Astrocyte (in vitro differentiated cells and primary cell): ENCODE data around the gene USP44.

Experiments
- CTCF ChIP-seq: IDR thresholded peaks from 2 replicates; pipeline ENCODE4 v1.5.1; 2011; ENCODE audit warnings: low read depth, mild to moderate bottlenecking, inconsistent platforms, low read length, moderate library complexity; ENCODE audit not compliant: insufficient read depth
- EZH2 ChIP-seq: IDR thresholded peaks from 2 replicates; pipeline ENCODE4 v1.6.1; 2012; ENCODE audit warnings: mild to moderate bottlenecking, low read length, inconsistent platforms; ENCODE audit not compliant: insufficient read depth

- TF ChIP-seq CTCF: no peak
- no peak for TF ChIP-seq EZH2
These were observed 34.5 kb downstream of the USP44 start for GRCh38 chr12:95516757-95517156.
